Fibroblast of lung (primary cell): ENCODE results near the gene SNX19. TPM values are rescaled to one million over a fixed set of nuclear protein-coding genes. Genes with fewer than 3 reads are reported as not detected.

Source experiments
- DNase-seq, 2 donors: peaks; one replicate each; pipeline versions ENCODE4 v3.0.0 to v3.0.0-alpha.2; 2010; ENCODE audit warnings: low read depth in 2 of 2
- H2AFZ ChIP-seq: 2 replicates; pipeline ENCODE4 v1.5.1; 2012; ENCODE audit warnings: low read length, control low read depth, inconsistent platforms
- H3K27ac ChIP-seq: 2 replicates; pipeline ENCODE4 v1.5.1; 2011; ENCODE audit warnings: low read length, control low read depth; ENCODE audit not compliant: insufficient read depth
- H3K27me3 ChIP-seq: 2 replicates; pipeline ENCODE4 v1.5.1; 2011; ENCODE audit warnings: mild to moderate bottlenecking, low read length; ENCODE audit not compliant: control insufficient read depth, insufficient read depth
- H3K36me3 ChIP-seq: 2 replicates; pipeline ENCODE4 v1.5.1; 2011; ENCODE audit warnings: low read length; ENCODE audit not compliant: control insufficient read depth, insufficient read depth
- H3K4me1 ChIP-seq: 2 replicates; pipeline ENCODE4 v1.5.1; 2011; ENCODE audit warnings: low read length; ENCODE audit not compliant: control insufficient read depth, insufficient read depth; ENCODE audit errors: extremely low read depth
- H3K4me2 ChIP-seq: 2 replicates; pipeline ENCODE4 v1.5.1; 2011; ENCODE audit warnings: low read length, control low read depth; ENCODE audit not compliant: insufficient read depth; ENCODE audit errors: extremely low read depth
- H3K4me3 ChIP-seq, 4 experiments: fragments of 200-600 bp in 1 of 4; sonication (generic) in 1 of 4; replicated peaks in 1 of 4; 2 replicates each; pipeline ENCODE4 v1.5.1; 2011 to 2016; ENCODE audit warnings: low read length in 4 of 4, low read depth in 3 of 4, mild to moderate bottlenecking in 3 of 4, control low read depth in 2 of 4, inconsistent platforms in 1 of 4, mixed read lengths in 1 of 4; ENCODE audit not compliant: insufficient read depth in 1 of 4; ENCODE audit errors: control extremely low read depth in 1 of 4
- H3K79me2 ChIP-seq: 2 replicates; pipeline ENCODE4 v1.5.1; 2012; ENCODE audit warnings: mild to moderate bottlenecking, low read length, inconsistent platforms; ENCODE audit not compliant: control insufficient read depth, insufficient read depth
- H3K9ac ChIP-seq: 2 replicates; pipeline ENCODE4 v1.5.1; 2011; ENCODE audit warnings: mild to moderate bottlenecking, low read length, control low read depth; ENCODE audit not compliant: insufficient read depth
- H3K9me3 ChIP-seq: 2 replicates; pipeline ENCODE4 v1.5.1; 2012; ENCODE audit warnings: low read depth, low read length; ENCODE audit not compliant: control insufficient read depth, insufficient read depth
- H4K20me1 ChIP-seq: 2 replicates; pipeline ENCODE4 v1.5.1; 2011; ENCODE audit warnings: low read length; ENCODE audit not compliant: control insufficient read depth, insufficient read depth; ENCODE audit errors: extremely low read depth
- EZH2 ChIP-seq: IDR thresholded peaks from 2 replicates; pipeline ENCODE4 v1.5.1; 2012; ENCODE audit warnings: low read length, control low read depth, mild to moderate bottlenecking; ENCODE audit errors: missing control alignments
- polyA plus RNA-seq, 2 donors: library from polyadenylated mRNA; depleted of rRNA in 1 of 2; stranded (reverse) in 1 of 2; unstranded in 1 of 2; fragments of >200 nt; gene quantifications; 2 replicates each; pipeline ENCODE4 v1.2.1, GENCODE V29; 2011 to 2012; ENCODE audit warnings: missing spikeins in 1 of 2
- total RNA-seq: library from RNA; depleted of rRNA; stranded (reverse); fragments of >200 nt; gene quantifications from 2 replicates; pipeline ENCODE4 v1.2.1, GENCODE V29; 2014
- TF ChIP-seq, protein P1 (sequence below), 2 donors: IDR thresholded peaks in 1 of 2; conservative IDR thresholded peaks in 1 of 2; 1 replicate in 1 of 2; 2 replicates in 1 of 2; pipeline ENCODE4 v1.5.1; 2011 to 2012; ENCODE audit warnings: low read length in 2 of 2, control low read depth in 1 of 2, inconsistent platforms in 1 of 2, low read depth in 1 of 2, mild to moderate bottlenecking in 1 of 2

SNX19 gene
- total and polyA plus RNA-seq, 2 donors (not counting 1 experiment from before 2014, with no cell fraction given), result 76.6 to 91.7 TPM

- Histone ChIP-seq H3K4me2 (no peak overlapping the region), H3K27ac (no peak overlapping the region), H3K9me3 (no peaks in the 10 kb centered on the region), H3K4me1 (peaks cover 11% of the 10 kb centered on the region), H3K9ac (no peak overlapping the region), H3K79me2 (no peaks in the 10 kb centered on the region), H2AFZ (no peak overlapping the region), H4K20me1 (no peaks in the 10 kb centered on the region), H3K4me3 (no peak overlapping the region), H3K27me3 (no peaks in the 10 kb centered on the region), H3K36me3 (peaks cover 21% of the 10 kb centered on the region)
- DNase-seq, result no peak
- TF ChIP-seq EZH2, result no peak
- TF ChIP-seq, protein P1, sequence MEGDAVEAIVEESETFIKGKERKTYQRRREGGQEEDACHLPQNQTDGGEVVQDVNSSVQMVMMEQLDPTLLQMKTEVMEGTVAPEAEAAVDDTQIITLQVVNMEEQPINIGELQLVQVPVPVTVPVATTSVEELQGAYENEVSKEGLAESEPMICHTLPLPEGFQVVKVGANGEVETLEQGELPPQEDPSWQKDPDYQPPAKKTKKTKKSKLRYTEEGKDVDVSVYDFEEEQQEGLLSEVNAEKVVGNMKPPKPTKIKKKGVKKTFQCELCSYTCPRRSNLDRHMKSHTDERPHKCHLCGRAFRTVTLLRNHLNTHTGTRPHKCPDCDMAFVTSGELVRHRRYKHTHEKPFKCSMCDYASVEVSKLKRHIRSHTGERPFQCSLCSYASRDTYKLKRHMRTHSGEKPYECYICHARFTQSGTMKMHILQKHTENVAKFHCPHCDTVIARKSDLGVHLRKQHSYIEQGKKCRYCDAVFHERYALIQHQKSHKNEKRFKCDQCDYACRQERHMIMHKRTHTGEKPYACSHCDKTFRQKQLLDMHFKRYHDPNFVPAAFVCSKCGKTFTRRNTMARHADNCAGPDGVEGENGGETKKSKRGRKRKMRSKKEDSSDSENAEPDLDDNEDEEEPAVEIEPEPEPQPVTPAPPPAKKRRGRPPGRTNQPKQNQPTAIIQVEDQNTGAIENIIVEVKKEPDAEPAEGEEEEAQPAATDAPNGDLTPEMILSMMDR (conservative IDR thresholded peaks at IDR 0.05 in 1 of 2, IDR thresholded peaks at IDR 0.05 in 1 of 2; ENCODE audit: low read depth in 1 of 2, low read length in 2 of 2), result no peak
These were observed 41.2 kb downstream of the SNX19 start for GRCh38 chr11:130874955-130875531.

DNA sequence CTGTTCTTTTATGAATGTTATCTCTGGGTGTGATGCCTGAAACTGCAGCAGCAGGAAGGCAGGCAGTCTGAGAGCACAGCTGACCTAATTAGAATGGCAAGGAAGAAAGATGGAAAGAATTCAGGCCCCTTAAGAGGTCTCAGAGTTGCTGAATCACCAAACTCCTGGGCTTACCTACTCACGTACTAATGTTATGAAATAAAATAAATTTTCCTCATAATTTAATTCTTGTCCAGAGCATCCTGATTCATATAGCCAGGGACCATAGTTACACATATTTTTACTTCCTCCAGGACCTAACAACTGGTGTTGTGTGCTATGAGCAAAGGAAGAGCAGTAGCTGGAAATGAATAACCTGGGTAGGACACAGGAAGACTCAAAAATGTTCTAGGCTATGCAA, 41.9 kb downstream of the SNX19 start:
- Histone ChIP-seq H3K4me1 (peaks cover 11% of the 10 kb centered on the region), H3K36me3 (peaks cover 21% of the 10 kb centered on the region), H3K4me2 (no peak overlapping the region)

GRCh38 chr11:130873761-130874160, 42.5 kb downstream of the SNX19 start:
- H3K4me2 ChIP-seq, result no peak overlapping the region
- no peak overlapping the region for H2AFZ ChIP-seq
- no peaks in the 10 kb centered on the region for H4K20me1 ChIP-seq
- H3K79me2 ChIP-seq, result no peaks in the 10 kb centered on the region
- peaks cover 11% of the 10 kb centered on the region for H3K4me1 ChIP-seq
- no peaks in the 10 kb centered on the region for H3K27me3 ChIP-seq
- H3K9ac ChIP-seq, result no peak overlapping the region
- no peak for TF ChIP-seq EZH2
- TF ChIP-seq, protein P1 (conservative IDR thresholded peaks at IDR 0.05 in 1 of 2, IDR thresholded peaks at IDR 0.05 in 1 of 2; ENCODE audit: low read depth in 1 of 2, low read length in 2 of 2), result no peak
- H3K27ac ChIP-seq, result peak overlapping the region; percentile 50
- H3K4me3 ChIP-seq, result no peak overlapping the region
- no peaks in the 10 kb centered on the region for H3K9me3 ChIP-seq
- peak; percentile 39 to 76 for DNase-seq
- H3K36me3 ChIP-seq, result peaks cover 19% of the 10 kb centered on the region

More for the DNA sequence above, 41.9 kb downstream of the SNX19 start:
- H3K27ac ChIP-seq, result peak overlapping the region; percentile 50
- no peaks in the 10 kb centered on the region for H3K27me3 ChIP-seq
- TF ChIP-seq, protein P1 (conservative IDR thresholded peaks at IDR 0.05 in 1 of 2, IDR thresholded peaks at IDR 0.05 in 1 of 2; ENCODE audit: low read depth in 1 of 2, low read length in 2 of 2), result no peak
- TF ChIP-seq EZH2, result no peak
- H4K20me1 ChIP-seq, result no peaks in the 10 kb centered on the region
- H2AFZ ChIP-seq, result no peak overlapping the region
- H3K9ac ChIP-seq, result no peak overlapping the region
- H3K79me2 ChIP-seq, result no peaks in the 10 kb centered on the region
- DNase-seq, result peak in 1 of 2 donors; percentile 58
- H3K4me3 ChIP-seq, result no peak overlapping the region
- no peaks in the 10 kb centered on the region for H3K9me3 ChIP-seq
